AG09309 (cell line): ENCODE results near the gene IL34.
A peak's percentile ranks its signal among the peaks of the same experiment; 100 is the strongest.
"Not testable (repeated sequence)": the region's sequence is repeated elsewhere in the genome, so short reads cannot be mapped to it uniquely, and the experiment has no call there.

Source experiments
- DNase-seq: peaks from one replicate; pipeline ENCODE4 v3.0.0-alpha.2; 2010; ENCODE audit warnings: low read depth
- H3K4me3 ChIP-seq: 2 replicates; pipeline ENCODE4 v1.5.1; 2011; ENCODE audit warnings: mild to moderate bottlenecking, low read depth, low read length, moderate library complexity; ENCODE audit not compliant: control insufficient read depth
- TF ChIP-seq, protein P1 (sequence below): IDR thresholded peaks from 2 replicates; pipeline ENCODE4 v1.5.1; 2011; ENCODE audit warnings: mild to moderate bottlenecking, low read depth, low read length, inconsistent platforms; ENCODE audit not compliant: insufficient read depth, control insufficient read depth; ENCODE audit errors: missing control alignments

The IL34 gene

DNA sequence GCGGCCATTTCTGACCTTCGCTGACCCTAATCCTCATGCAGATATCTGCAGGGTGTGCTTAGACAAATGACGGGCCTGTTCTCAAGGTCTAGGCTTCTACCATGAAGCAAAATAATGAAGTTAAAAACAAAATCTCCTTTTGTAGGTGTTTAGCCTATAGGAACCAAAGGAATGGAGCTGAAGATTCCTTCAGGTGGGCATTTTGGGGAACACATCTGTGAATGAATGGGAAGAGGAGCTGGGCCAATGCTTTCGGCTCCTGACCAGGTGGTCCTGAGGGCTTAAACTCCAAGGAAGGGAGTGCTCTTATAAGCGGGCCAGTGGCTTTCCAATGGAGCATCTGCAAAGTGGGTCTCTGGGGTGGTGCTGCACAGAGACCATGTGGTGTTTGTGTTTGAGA is 14.1 kb upstream of the IL34 start:
- DNase-seq, result no peak
- TF ChIP-seq, protein P1, sequence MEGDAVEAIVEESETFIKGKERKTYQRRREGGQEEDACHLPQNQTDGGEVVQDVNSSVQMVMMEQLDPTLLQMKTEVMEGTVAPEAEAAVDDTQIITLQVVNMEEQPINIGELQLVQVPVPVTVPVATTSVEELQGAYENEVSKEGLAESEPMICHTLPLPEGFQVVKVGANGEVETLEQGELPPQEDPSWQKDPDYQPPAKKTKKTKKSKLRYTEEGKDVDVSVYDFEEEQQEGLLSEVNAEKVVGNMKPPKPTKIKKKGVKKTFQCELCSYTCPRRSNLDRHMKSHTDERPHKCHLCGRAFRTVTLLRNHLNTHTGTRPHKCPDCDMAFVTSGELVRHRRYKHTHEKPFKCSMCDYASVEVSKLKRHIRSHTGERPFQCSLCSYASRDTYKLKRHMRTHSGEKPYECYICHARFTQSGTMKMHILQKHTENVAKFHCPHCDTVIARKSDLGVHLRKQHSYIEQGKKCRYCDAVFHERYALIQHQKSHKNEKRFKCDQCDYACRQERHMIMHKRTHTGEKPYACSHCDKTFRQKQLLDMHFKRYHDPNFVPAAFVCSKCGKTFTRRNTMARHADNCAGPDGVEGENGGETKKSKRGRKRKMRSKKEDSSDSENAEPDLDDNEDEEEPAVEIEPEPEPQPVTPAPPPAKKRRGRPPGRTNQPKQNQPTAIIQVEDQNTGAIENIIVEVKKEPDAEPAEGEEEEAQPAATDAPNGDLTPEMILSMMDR, result no peak
- no peak overlapping the region for H3K4me3 ChIP-seq

DNA sequence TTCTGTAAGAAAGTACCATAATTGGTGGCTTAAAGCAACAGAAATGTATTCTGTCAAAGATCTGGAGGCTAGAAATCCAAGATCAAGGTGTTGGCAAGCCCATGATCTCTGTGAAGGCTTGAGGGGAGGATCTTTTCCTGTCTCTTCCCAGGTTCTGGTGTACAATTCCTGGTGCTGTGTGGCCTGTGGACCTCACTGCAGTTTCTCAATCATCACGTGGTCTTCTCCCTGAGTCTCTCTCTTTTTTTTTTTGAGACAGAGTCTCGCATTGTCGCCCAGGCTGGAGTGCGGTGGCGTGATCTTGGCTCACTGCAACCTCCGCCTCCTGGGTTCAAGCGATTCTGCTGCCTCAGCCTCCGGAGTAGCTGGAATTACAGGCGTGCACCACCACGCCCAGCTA is 12.7 kb upstream of the IL34 start:
- not testable (repeated sequence) for DNase-seq

GRCh38 chr16:70634861-70635260 is 11.5 kb upstream of the IL34 start:
- H3K4me3 ChIP-seq, result no peak overlapping the region
- TF ChIP-seq, protein P1, result no peak
- DNase-seq, result no peak

More for the DNA sequence above, 12.7 kb upstream of the IL34 start:
- not testable (repeated sequence) for H3K4me3 ChIP-seq

DNA sequence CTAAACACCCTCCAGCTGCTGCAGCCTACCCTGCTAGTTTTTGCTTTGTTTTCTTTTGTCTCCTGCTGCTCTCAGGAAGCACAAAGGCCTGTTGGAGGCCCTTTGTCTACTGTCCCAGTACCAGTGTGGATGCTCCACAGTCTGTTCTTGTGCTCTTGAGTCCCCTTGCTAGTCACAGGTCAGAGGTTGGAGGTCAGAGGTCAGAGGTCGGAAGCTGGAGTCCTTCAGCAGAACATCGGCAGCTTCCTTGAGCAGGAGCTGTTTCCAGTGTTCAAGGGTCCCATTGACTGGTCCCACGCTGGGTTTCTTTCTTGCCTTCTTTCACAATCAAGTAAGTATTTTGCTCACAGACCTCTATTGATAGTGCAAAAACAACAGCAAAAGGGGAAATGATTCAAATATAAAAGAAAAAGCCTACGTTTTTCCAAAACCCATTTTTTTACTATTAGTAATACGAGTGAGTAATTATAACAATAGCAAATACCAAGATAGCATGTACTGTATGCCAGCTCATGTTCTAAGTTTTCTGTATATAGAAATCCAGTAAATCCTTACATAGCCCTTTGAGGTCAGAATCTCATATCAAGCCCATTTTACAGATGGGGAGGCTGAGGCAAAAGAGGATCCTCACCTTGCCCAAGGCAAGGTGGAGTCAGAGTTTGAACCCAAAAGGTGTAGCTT is 10.9 kb upstream of the IL34 start:
- H3K4me3 ChIP-seq, result no peak overlapping the region
- DNase-seq, result peak; percentile 46
- TF ChIP-seq, protein P1, result no peak

DNA sequence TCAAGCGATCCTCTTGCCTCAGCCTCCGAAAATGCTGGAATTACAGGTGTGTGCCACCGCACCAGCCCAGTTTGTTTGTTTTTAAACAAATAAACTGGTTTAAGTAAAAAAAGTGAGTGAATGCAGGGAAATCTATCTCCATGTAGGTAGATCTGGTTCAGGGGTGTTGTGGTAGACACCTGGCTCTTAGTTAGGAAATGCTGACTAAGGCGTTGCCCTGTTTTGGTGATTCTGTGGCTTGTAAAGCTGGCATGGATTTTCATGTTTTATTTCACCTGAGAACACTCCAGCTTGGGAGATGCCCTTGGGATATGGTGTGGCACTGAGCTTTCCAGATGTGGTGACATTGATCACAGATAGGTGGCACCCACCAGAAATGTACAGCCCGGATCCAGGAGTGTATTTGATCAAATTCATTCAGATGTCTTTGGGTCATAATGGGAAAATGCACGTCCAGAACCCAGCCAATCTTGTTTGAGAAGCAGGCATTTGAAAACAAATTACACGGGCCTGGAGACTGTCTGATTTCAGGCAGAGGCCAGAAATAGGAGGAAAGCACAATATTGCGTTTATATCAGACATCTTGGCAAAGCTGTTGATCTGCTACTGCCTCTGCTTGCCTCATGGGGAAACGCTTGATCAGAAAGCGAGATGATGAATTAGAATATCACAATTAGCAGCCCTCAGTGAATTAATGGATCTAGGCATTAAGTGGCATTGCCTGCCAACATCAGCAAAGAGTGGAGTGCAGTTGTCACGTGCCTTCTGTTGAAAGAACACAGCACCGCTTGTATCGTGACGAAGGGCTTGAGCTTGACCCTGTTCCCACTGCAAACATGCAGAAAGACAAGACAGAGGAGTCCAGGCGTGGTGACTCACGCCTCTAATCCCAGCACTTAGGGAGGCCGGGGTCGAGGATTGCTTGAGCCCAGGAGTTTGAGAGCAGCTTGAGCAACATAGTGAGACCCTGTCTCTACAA is 7.3 kb upstream of the IL34 start:
- H3K4me3 ChIP-seq, result no peak overlapping the region

GRCh38 chr16:70642633-70643032 is 3.7 kb upstream of the IL34 start:
- no peak overlapping the region for H3K4me3 ChIP-seq
- TF ChIP-seq, protein P1, result no peak
- no peak for DNase-seq

More for the DNA sequence above, 7.3 kb upstream of the IL34 start:
- no peak for DNase-seq
- TF ChIP-seq, protein P1, result no peak

GRCh38 chr16:70643264-70643663 is 3.1 kb upstream of the IL34 start:
- not testable (repeated sequence) for DNase-seq, H3K4me3 ChIP-seq
